T-helper 2 cell (primary cell): Measurements from ENCODE around the gene EXOC3L2.
A peak's percentile ranks its signal among the peaks of the same experiment; 100 is the strongest.

Experiments
- DNase-seq, 5 experiments: peaks; one replicate each; pipeline versions ENCODE4 v3.0.0 to v3.0.0-alpha.2; 2012 to 2022

EXOC3L2 gene

DNA sequence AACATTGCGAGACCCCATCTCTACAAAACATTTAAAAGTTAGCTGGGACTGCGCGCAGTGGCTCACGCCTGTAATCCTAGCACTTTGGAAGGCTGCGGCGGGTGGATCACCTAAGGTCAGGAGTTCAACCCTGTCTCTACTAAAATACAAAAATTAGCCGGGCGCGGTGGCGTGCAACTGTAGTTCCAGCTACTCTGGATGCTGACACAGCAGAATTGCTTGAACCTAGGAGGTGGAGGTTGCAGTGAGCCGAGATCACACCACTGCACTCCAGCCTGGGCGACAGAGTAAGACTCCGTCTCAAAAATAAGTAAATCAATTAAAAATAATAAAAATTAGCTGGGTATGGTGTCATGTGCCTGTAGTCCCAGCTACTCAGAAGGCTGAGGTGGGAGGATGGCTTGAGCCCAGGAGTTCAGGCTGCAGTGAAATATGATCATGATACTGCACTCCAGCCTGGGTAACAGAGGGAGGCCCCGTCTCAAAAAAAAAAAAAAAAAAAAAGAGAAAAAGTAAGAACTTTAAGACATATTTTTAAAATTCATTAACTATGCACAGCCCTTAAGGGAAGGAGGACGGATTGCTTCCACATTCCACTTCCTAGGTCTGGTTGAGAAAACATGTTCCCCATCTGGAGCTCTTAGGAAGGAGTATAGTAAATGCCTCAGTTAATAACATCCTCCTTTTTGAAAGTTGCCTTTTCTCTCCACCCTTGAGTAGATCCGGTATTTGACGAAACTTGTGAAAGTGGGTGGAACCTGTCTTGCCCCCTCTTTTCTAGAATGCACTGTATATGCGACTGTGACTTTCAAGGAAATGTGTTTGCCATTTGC, 26.1 kb downstream of the EXOC3L2 start:
- DNase-seq = no peak

DNA sequence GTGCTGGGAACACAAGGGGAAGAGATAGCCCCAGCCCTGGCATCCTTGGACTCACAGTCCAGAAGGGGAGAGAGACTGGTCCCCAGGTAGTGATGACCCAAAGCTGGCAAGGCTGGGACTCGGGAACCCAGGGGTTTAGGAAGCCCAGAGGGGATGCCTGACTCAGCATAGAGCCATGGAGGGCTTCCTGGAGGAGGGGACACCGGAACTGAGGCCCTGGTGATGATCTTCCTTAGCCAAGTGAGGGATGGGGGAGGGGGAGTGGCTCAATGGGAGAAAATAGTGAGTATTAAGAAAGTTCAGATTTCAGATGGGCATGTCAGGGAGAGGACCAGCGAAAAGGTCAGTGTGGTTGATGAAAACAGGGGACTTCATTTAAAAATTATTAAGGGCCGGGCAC, 26.8 kb downstream of the EXOC3L2 start:
- DNase-seq = no peak

DNA sequence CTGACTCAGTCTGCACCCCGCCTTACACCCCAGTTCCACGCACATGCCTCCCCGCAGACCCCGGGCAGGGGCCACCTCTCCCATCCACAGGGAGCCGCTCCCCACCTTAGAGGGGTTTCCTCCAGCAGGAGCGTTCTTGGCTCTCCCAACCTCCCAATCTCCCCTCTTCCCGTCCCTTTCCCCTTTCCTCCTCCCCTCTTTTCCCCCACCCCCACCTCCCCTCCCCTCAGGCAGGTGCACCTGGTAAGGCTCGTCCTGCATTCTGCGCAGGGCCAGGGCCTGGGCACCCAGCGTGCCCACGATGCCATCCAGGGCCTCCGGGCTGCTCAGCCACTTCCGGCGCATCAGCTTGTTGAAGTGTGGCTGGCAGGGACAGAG, 27.3 kb downstream of the EXOC3L2 start:
- no peak for DNase-seq

DNA sequence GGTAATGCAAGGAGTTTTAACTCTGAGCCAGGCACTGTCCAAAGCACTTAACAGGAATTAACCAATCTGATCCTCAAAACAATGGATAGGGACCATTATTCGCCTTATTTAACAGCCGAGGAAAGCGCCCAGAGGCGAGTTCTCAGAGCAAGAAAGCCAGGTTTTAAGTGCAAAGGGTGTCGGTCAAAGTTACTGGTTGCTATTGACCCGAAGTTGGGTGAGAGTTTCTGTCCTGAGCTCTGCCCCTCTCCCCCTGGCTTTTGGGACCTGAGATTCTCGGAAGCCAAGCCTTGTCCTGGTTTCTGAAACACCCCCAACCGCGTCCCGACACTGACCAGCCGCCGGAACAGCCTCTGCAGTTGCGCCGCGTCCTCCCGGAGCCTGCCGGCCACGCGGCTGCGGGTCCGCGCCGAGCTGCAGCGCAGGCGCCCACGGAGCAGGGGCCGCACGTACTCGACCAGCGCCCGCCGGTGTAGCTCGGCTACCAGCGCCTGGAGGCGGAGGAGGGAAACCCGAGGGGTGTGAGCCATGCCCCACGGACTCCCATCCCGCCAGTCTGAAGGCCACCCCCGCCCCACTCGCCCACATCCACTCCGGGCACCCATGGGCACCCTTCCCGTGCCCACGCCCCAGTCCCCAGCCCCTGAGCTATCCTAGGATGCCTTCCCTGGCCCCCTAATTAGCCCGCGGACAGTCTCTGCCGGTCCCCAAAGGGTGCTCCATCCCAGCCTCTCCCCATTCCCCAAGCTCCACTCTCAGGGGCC, 27.8 kb downstream of the EXOC3L2 start:
- DNase-seq = no peak

DNA sequence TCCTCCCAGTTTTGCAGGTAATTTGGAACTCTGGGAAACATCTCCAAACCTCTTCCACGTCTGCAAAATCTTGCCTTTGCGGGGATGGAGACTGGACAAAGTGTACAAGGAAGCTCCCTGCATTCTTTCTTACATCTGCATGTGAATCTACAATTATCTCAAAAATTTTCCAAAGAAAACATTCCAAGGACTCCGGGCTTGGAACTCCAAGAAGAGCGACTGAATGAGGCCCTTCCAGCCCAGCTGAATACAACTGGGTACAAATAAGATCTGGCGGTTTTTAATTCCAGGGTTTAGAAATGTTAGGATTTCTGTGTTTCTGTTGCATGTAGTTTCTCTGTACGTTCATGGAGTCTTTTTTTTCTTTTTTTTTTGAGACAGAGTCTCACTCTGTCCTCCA, 28.5 kb downstream of the EXOC3L2 start:
- no peak for DNase-seq

DNA sequence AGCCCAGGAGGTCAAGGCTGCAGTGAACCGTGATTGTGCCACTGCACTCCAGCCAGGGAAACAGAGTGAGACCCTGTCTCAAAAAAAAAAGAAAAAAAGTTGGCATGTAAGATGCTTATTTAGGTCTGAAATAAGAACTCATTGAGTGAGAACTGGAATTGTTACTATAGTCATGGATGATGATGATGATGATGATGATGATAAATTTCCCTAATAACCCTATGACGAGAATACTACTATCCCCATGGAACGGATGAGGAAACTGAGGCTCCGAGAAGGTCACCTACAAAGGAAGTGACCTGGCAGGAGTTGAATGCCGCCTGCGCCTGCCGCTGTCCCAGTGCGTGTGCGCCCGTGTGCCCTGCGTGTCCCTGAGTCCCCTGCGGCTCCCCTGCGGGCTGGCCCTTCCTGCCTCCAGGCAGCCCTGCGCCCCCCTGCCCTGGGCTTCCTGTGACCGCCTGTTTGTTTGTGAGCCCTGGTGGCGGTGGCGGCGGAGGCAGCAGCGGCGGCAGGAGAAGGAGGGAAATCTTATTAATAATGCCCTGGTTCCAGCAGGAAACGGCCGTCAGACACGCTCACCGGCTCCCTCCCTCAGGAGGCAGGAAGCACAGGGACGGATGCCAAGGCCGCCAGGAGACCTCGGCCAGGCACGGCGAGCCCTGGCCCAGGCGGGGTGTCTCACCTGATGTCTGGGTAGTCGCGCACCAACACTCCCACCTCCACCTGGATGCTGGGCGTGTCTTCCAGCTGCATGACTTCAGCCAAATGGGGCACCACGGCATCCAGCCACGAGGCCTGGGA, 29.6 kb downstream of the EXOC3L2 start:
- no peak for DNase-seq

DNA sequence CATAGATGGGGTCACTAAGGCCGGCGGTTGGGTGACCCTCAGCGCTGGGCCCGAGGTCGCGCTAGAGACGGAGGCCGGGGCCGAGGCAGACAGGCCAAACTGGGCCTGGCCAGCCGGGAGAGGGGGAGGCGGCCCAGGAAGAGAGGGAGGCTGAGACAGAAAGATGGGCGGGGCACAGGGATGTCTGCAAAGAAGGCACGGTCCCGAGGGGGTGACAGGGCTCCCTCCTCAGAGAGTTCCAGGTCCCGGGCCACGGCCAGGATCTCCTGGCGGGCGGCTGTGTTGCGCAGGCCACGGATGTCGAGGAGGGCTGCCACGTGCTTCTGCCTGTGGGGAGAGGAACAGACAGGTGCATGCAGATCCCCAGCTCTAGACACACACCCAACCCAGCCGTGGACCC, 32.2 kb downstream of the EXOC3L2 start:
- DNase-seq = no peak

DNA sequence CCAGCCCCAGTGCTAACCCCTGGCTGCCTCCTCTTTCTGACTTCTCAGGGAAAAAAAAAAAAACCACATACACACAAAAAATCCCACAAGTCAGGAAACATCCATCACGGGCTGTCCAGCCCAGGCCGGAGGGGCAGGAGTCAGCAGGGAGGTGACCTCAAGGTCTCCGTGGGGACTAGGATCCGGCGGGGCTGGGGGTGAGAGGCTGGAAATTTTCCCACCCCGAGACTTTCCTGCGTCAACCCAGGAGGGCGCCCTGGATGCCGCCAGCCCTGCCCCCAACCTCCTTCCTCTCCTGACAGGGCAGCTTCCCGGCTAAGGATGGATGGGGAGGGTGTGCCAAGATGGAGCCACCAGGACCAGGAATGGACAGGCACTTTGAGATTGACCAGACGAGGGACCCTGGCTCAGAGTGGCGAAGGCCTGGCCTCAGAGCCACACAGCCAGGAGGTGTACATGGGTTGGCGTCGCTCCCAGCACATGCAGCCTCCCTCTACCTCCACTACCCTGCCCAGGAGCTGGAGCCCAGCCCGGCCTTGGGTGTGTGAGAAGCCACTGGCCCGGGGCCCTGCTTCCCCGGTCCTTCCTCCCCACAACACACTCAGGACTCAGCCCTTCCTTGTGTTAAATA, 33.3 kb downstream of the EXOC3L2 start:
- no peak for DNase-seq

DNA sequence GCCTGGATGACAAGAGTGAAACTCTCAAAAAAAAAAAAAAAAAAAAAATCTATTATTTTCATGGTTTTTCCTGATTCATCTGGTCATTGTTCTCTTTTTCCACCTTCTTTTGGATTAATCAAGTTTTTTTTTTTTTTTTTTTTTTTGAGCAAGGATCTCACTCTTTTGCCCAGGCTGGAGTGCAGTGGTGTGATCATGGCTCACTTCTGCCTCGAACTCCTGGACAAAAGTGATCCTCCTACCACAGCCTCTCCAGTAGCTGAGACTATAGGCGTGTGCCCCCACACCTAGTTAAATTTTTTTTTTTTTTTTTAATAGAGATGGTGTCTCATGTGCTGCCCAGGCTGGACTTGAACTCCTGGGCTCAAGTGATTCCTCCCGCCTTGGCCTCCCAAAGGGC, 38.9 kb downstream of the EXOC3L2 start:
- no peak for DNase-seq

DNA sequence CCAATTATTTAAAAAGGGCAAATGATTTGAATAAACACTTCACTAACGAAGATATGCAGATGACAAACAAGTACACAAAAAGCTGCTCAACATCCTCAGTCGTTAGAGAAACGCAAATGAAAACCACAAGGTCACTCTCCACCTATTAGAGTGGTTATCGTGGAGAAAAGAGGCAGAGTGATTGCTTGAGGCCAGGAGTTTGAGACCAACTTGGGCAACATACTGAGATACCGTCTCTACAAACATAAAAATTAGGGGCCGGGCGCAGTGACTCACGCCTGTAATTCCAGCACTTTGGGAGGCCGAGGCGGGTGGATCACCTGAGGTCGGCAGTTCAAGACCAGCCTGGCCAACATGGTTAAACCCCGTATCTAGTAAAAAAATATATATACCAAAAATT, 39.4 kb downstream of the EXOC3L2 start:
- no peak for DNase-seq

DNA sequence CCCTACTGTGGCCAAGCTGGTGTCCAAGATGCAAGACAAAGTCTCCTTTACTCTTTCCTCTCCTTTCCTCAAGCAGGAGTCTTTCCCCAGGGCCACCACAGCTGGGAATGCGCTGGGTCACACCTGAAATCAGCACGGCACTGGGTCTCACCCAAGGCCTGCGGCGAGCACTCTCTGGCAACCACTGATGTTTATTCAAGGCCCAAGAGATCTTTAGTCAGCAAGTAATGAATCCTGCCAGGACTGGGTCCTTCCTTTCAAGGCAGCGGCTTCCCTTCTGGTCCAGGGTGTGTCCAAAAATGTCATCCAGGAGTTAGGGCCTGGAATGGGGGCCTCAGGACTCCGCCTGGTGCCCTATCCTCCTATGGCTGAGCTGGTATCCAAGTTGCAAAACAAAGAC, 42.6 kb downstream of the EXOC3L2 start:
- no peak for DNase-seq

DNA sequence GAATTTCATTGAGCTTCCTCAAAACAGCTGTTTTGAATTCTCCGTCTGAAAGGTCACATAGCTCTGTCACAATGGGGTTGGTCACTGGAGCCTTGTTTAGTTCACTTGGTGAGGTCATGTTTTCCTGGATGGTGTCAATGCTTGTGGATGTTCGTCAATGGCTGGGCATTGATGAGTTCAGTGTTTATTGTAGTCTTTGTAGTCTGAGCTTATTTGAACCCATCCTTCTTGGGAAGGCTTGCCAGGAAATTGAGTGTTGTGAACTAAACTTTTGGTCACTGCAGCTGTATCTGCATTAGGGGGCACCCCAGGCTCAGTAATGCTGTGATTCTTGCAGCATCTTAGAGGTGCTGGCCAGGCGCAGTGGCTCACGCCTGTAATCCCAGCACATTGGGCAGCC, 44.6 kb downstream of the EXOC3L2 start:
- no peak for DNase-seq

DNA sequence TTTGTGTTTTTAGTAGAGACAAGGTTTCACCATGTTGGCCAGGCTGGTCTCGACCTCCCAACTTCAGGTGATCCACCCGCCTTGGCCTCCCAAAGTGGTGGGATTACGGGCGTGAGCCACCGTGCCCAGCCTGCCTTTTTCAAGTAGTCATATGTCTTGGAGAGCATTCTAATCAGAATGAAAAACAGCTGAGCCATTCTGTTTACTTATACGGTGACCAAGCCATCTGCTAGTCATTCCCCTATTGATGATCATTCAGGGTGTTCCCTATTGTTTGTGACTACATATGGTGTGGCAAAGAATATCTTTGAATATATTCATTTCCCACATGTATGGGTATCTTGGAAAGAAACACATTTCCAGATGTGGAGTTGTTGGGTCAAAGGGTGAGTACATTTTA, 49.4 kb downstream of the EXOC3L2 start:
- no peak for DNase-seq

DNA sequence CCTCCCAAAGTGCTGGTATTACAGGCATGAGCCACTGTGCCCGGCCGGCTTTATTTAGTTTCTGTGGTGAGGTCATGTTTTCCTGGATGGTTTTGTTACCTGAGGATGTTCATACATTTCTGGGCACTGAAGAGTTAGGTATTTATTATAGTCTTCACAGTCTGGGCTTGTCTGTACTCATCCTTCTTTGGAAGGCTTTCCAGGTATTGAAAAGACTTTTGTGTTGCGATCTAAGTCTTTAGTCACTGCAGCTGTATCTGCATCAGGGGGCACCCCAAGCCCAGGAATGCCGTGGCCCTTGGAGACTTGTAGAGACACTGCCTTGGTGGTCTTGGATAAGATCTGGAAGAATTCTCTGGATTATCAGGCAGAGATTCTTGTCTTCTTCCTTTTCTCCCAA, 53.8 kb downstream of the EXOC3L2 start:
- no peak for DNase-seq

DNA sequence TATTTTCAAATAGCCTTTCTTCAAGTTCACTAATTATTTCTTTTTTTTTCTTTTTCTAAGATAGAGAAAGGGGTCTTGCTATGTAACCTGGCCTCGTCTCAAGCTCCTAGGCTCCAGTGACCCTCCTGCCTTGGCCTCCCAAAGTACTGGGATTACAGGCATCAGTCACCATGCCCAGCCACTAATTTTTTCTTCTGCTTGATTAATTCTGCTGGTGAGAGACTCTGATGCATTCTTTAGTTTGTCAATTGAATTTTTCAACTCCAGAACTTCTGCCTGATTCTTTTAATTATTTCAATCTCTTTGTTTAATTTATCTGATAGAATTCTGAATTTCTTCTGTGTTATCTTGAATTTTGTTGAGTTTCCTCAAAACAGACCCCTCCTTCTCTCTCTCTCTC, 55.2 kb downstream of the EXOC3L2 start:
- DNase-seq = no peak

DNA sequence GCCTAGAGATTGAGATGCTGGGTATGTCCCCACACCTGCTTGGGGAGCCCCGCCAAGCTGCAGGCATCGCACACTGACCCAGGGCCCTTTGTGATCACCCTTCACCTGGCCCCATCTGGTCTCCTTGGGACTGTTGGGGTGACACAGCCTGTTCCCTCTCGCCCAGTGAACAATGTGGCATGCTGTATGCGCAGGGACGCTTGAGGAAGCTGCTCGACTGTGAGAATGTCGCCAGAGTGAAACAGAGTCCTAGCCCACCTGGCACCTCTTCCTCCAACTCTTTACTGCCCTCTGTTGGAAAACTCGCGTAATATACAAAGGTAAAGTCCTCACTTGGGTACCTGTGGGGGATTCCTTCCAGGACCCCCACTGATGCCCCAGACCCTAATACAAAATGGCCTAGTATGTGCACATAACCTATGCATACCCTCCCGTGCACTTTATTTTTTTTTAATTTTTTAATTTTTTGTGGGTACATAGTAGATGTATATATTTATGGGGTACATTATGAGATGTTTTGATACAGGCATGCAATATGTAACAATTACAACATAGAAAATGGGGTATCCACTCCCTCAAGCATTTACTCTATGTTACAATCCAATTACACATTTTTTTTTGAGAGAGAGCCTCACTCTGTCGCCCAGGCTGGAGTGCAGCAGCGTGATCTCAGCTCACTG, 57.6 kb downstream of the EXOC3L2 start:
- peak in 2 of 5 experiments; percentile 31 to 59 for DNase-seq

DNA sequence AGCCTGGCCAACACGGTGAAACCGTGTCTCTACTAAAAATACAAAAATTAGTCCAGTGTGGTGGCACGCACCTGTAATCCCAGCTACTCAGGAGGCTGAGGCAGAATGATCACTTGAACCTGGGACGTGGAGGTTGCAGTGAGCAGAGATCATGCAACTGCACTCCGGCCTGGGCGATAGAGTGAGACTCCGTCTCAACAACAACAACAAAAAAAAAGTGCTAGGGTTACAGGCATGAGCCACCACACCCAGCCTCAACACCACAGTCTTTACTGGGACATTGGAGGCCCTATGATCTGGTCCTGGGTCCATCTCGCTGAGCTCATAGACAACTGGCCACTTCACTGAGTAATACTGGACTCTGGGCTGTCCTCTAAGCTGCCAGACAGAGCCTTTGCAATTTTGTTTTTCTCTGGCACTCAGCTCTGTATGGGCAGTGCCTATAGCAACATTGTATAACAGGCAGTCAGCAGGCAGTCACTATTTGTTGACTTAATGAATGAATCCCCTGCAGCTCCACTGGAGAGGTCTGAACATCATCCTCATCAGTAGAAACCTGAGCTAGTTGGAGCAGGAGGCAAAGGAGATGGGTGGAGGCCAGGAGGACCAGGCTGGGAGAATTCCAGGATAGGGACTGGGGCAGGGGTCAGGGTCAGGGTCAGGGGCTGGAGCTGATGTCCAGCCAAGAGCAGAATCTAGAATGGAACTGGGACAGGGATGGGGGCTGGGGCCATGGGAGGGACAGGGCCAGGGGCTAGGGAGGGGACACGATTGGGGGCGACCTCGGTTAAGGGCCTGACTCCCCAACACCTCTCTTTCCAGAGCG, 58.5 kb downstream of the EXOC3L2 start:
- no peak for DNase-seq

DNA sequence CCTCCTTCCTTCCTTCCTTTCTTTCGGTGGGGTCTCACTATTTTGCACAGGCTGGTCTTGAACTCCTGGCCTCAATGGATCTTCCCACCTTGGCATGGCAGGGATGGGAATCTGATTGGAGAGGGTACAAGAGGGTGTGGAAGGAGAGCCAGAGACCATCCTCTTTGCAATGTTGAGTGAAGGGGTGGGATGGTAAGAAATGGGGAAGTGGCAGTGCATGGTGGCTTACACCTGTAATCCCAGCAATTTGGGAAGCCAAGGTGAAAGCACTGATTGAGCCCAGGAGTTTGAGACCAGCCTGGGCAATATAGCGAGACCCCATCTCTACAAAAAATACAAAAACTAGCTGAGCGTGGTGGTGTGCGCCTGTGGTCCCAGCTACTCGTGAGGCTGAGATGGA, 61.1 kb downstream of the EXOC3L2 start:
- DNase-seq = no peak

DNA sequence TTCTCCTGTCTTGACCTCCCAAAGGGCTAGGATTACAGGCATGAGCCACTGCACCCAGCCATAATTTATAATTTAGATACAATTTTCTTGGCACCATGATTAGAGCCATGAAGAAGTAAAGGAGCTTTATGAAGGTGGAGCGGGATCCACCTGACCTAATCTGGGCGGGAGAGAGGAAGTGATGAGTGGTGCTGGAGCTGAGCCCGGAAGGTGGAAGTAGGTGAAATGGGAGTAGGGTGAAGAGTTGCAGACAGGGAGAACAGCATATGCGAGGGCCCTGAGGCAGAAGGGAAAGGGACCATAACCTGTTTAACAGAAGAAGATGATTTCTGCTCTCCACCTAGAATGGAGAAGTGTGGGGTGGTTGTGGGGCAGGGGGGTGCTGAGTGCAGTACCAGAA, 62.4 kb downstream of the EXOC3L2 start:
- DNase-seq = no peak

DNA sequence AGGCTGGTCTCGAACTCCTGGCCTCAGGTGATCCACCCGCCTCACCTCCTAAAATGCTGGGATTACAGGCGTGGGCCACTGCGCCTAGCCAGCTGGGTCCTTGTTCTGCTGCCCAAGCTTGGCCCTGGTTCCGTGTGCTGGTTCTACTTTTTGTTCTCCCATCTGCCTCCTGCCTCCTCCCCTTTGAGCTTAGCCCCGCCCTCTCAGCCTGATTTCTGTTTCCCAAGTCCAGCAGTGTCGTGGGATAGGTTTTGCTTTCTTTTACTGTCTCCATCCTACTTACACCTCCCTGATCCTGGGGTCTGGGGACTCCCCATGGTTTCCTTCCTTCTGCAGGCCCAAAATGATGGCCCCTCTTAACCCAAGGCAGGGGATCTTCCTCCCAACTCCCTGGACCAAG, 64.3 kb downstream of the EXOC3L2 start:
- DNase-seq = no peak

DNA sequence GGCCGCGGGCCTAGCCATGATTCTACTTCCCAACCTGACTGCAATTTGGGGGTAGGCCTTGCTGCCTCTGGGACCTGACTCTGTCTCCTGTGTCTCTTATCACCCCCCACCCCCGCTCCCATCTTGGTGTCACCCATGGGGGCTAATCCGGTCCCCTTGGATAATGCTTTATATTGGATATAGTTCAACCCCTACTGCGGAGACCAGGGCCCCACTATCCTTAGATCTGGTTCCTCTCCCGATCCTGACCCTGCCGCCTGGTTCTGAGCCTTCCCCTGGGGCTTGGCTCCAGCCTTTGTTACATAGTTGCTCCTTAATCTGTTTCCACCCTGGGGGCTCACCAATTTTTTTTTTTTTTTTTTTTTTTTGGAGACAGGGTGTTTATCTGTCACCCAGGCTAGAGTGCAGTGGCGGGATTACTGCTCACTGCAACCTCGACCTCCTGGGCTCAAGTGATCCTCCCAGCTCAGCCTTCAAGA, 65.3 kb downstream of the EXOC3L2 start:
- no peak for DNase-seq
